HepG2 (cell line): ENCODE data around the gene PADI1. TPM values are rescaled to one million over a fixed set of nuclear protein-coding genes. Genes with fewer than 3 reads are reported as not detected.

ENCODE experiments used
- ATF3 ChIP-seq: sonication (generic); formaldehyde crosslinking; IDR thresholded peaks from 2 replicates; pipeline ENCODE4 v1.4.0; 2020; ENCODE audit warnings: missing genetic modification reagents
- BORCS8-MEF2B ChIP-seq: sonication (generic); formaldehyde crosslinking; IDR thresholded peaks from 2 replicates; pipeline ENCODE4 v1.8.0; 2022; ENCODE audit warnings: mild to moderate bottlenecking, missing genetic modification reagents
- ESRRA ChIP-seq: sonication (generic); formaldehyde crosslinking; IDR thresholded peaks from 2 replicates; pipeline ENCODE4 v1.5.1; 2020; ENCODE audit warnings: mild to moderate bottlenecking, low read depth, missing genetic modification reagents
- EZH2 ChIP-seq: conservative IDR thresholded peaks from 2 replicates; pipeline ENCODE4 v1.6.1; 2012; ENCODE audit warnings: mild to moderate bottlenecking, low read depth, low read length, moderate library complexity
- FOSL2 ChIP-seq: sonication (generic); formaldehyde crosslinking; IDR thresholded peaks from 2 replicates; pipeline ENCODE4 v1.4.0; 2020; ENCODE audit warnings: missing genetic modification reagents
- NBN ChIP-seq: fragments of 450-650 bp; conservative IDR thresholded peaks from 2 replicates; pipeline ENCODE4 v1.6.1; 2017
- PATZ1 ChIP-seq: sonication (generic); formaldehyde crosslinking; IDR thresholded peaks from 2 replicates; pipeline ENCODE4 v1.4.0; 2020; ENCODE audit warnings: missing genetic modification reagents
- PHF21A ChIP-seq: sonication (generic); formaldehyde crosslinking; IDR thresholded peaks from 2 replicates; pipeline ENCODE4 v1.5.0; 2020; ENCODE audit warnings: mild to moderate bottlenecking, missing genetic modification reagents
- PITX1 ChIP-seq: sonication (generic); formaldehyde crosslinking; IDR thresholded peaks from 2 replicates; pipeline ENCODE4 v1.5.1; 2020; ENCODE audit warnings: mild to moderate bottlenecking, missing genetic modification reagents
- PRPF4 ChIP-seq: fragments of 200-400 bp; formaldehyde crosslinking; IDR thresholded peaks from 2 replicates; pipeline ENCODE4 v1.6.1; 2016; ENCODE audit warnings: low read length, low read depth; ENCODE audit not compliant: poor library complexity, severe bottlenecking
- SUZ12 ChIP-seq: fragments of 150-350 bp; IDR thresholded peaks from 2 replicates; pipeline ENCODE4 v1.6.1; 2014; ENCODE audit warnings: low read depth, low read length
- THAP11 ChIP-seq: IDR thresholded peaks from 2 replicates; pipeline ENCODE4 v1.6.1; 2016; ENCODE audit warnings: missing biosample characterization, missing genetic modification reagents
- UBTF ChIP-seq: sonication (generic); formaldehyde crosslinking; IDR thresholded peaks from 2 replicates; pipeline ENCODE4 v1.4.0; 2020; ENCODE audit warnings: mild to moderate bottlenecking, missing genetic modification reagents
- XRCC5 ChIP-seq: fragments of 200-400 bp; formaldehyde crosslinking; optimal IDR thresholded peaks from 2 replicates; pipeline ENCODE3; 2017; ENCODE audit warnings: mild to moderate bottlenecking, low read length
- ZNF225 ChIP-seq: sonication (generic); formaldehyde crosslinking; IDR thresholded peaks from 2 replicates; pipeline ENCODE4 v1.4.0; 2020; ENCODE audit warnings: mild to moderate bottlenecking, missing genetic modification reagents
- ZNF232 ChIP-seq: sonication (generic); formaldehyde crosslinking; IDR thresholded peaks from 2 replicates; pipeline ENCODE4 v1.4.0; 2020; ENCODE audit warnings: missing genetic modification reagents, borderline replicate concordance
- ZNF446 ChIP-seq: sonication (generic); formaldehyde crosslinking; IDR thresholded peaks from 2 replicates; pipeline ENCODE4 v1.5.0; 2020; ENCODE audit warnings: mild to moderate bottlenecking, missing genetic modification reagents
- ZNF660 ChIP-seq: sonication (generic); formaldehyde crosslinking; IDR thresholded peaks from 2 replicates; pipeline ENCODE4 v1.5.1; 2020; ENCODE audit warnings: mild to moderate bottlenecking, low read depth, missing genetic modification reagents, borderline replicate concordance
- ZNF703 ChIP-seq: sonication (generic); formaldehyde crosslinking; IDR thresholded peaks from 2 replicates; pipeline ENCODE4 v1.5.1; 2020; ENCODE audit warnings: missing genetic modification reagents, mild to moderate bottlenecking, moderate library complexity, borderline replicate concordance
- ZNF710 ChIP-seq: sonication (generic); formaldehyde crosslinking; IDR thresholded peaks from 2 replicates; pipeline ENCODE4 v1.5.0; 2020; ENCODE audit warnings: mild to moderate bottlenecking, missing genetic modification reagents, borderline replicate concordance
- ZNF772 ChIP-seq: sonication (generic); formaldehyde crosslinking; IDR thresholded peaks from 2 replicates; pipeline ENCODE4 v1.5.0; 2020; ENCODE audit warnings: mild to moderate bottlenecking, missing genetic modification reagents
- ZNF788 ChIP-seq: sonication (generic); formaldehyde crosslinking; IDR thresholded peaks from 2 replicates; pipeline ENCODE4 v1.5.0; 2020; ENCODE audit warnings: mild to moderate bottlenecking, missing genetic modification reagents, borderline replicate concordance
- polyA plus RNA-seq, 8 experiments: library from polyadenylated mRNA; depleted of rRNA in 3 of 8; stranded (reverse) in 7 of 8; unstranded in 1 of 8; fragments of >200 nt; fragmentation: Illumina TruSeq in 4 of 8; extraction: Trizol in 4 of 8; gene quantifications; 2 replicates each; pipeline versions ENCODE4 v1.2.1 to v1.2.3, GENCODE V29; 2011 to 2016; ENCODE audit warnings: low read depth in 4 of 8, missing spikeins in 1 of 8, mixed read lengths in 1 of 8; ENCODE audit not compliant: insufficient read depth in 1 of 8
- total RNA-seq, 5 experiments: library from RNA; depleted of rRNA; stranded (reverse); fragments of >200 nt; fragmentation: Illumina TruSeq; extraction: Trizol; gene quantifications; 2 replicates each; pipeline ENCODE4 v1.2.3, GENCODE V29; 2016; ENCODE audit warnings: low read depth in 1 of 5

PADI1 gene
- total and polyA plus RNA-seq, 2 of the 13 experiments (the other 11 are each of a cell fraction or from before 2014, with no cell fraction given) = not detected

- TF ChIP-seq ZNF710 (CRISPR knock-in tag) = no peak
- peak; percentile 65; the same call in 1 of the 2 replicates for TF ChIP-seq ESRRA (CRISPR knock-in tag)
- peak; percentile 24; the same call in 1 of the 2 replicates for TF ChIP-seq THAP11 (CRISPR knock-in tag)
- peak; percentile 89 for TF ChIP-seq FOSL2
- TF ChIP-seq ZNF788 = 0 out of 2 replicates have a peak, but pooled peaks have one; percentile 22
- TF ChIP-seq ZNF772 (CRISPR knock-in tag) = no peak
- peak; percentile 78 for TF ChIP-seq XRCC5
- no peak for TF ChIP-seq SUZ12
- no peak for TF ChIP-seq PHF21A (CRISPR knock-in tag)
- TF ChIP-seq ATF3 (CRISPR knock-in tag) = no peak
- no peak for TF ChIP-seq PRPF4
- no peak for TF ChIP-seq ZNF703 (CRISPR knock-in tag)
- TF ChIP-seq BORCS8-MEF2B (CRISPR knock-in tag) = no peak
- peak; percentile 21; the same call in 1 of the 2 replicates for TF ChIP-seq PATZ1 (CRISPR knock-in tag)
- TF ChIP-seq ZNF446 (CRISPR knock-in tag) = no peak
- TF ChIP-seq UBTF (CRISPR knock-in tag) = no peak
- TF ChIP-seq EZH2 = no peak
- TF ChIP-seq ZNF232 (CRISPR knock-in tag) = no peak
- no peak for TF ChIP-seq PITX1 (CRISPR knock-in tag)
- 0 out of 2 replicates have a peak, but pooled peaks have one; percentile 43 for TF ChIP-seq ZNF225 (CRISPR knock-in tag)
- TF ChIP-seq NBN = no peak
- no peak for TF ChIP-seq ZNF660 (CRISPR knock-in tag)
Observed at GRCh38 chr1:17236779-17237560, 32.0 kb downstream of the PADI1 start (continued).
